ENCODE results near the gene MTRR. TPM values are rescaled to one million over a fixed set of nuclear protein-coding genes. Genes with fewer than 3 reads are reported as not detected.

The MTRR gene
- total RNA-seq, 1 experiment from 2014 or later = 46.9 TPM

DNA sequence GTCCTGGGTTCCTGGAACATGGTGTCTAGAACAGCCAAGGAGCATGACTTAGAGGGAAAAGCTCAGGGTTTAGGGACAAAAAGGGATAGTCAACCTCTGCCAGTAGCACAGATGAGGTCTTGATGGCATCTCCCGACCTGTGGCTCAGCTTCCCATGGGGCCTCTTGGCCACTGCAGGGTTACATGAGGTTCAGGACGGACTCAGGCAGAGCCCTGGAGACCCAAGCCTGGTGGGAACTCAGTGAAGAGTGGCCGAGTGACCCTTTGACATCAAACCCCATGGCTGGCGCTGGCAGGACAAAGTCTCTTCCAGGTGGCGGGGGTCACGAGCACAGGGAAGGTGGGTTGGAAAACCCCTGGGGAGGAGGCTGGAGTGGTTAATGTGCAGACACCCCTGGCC, 57.8 kb downstream of the MTRR start (continued):
- TF ChIP-seq, protein P1, sequence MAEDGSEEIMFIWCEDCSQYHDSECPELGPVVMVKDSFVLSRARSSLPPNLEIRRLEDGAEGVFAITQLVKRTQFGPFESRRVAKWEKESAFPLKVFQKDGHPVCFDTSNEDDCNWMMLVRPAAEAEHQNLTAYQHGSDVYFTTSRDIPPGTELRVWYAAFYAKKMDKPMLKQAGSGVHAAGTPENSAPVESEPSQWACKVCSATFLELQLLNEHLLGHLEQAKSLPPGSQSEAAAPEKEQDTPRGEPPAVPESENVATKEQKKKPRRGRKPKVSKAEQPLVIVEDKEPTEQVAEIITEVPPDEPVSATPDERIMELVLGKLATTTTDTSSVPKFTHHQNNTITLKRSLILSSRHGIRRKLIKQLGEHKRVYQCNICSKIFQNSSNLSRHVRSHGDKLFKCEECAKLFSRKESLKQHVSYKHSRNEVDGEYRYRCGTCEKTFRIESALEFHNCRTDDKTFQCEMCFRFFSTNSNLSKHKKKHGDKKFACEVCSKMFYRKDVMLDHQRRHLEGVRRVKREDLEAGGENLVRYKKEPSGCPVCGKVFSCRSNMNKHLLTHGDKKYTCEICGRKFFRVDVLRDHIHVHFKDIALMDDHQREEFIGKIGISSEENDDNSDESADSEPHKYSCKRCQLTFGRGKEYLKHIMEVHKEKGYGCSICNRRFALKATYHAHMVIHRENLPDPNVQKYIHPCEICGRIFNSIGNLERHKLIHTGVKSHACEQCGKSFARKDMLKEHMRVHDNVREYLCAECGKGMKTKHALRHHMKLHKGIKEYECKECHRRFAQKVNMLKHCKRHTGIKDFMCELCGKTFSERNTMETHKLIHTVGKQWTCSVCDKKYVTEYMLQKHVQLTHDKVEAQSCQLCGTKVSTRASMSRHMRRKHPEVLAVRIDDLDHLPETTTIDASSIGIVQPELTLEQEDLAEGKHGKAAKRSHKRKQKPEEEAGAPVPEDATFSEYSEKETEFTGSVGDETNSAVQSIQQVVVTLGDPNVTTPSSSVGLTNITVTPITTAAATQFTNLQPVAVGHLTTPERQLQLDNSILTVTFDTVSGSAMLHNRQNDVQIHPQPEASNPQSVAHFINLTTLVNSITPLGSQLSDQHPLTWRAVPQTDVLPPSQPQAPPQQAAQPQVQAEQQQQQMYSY (CRISPR knock-in tag; IDR thresholded peaks at IDR 0.05) = no peak
- no peak for TF ChIP-seq FOXK1 (CRISPR knock-in tag; IDR thresholded peaks at IDR 0.05)
- TF ChIP-seq ZNF416 (CRISPR knock-in tag; IDR thresholded peaks at IDR 0.05) = no peak
- TF ChIP-seq NFATC4 (CRISPR knock-in tag; IDR thresholded peaks at IDR 0.05) = no peak
- TF ChIP-seq, protein P2, sequence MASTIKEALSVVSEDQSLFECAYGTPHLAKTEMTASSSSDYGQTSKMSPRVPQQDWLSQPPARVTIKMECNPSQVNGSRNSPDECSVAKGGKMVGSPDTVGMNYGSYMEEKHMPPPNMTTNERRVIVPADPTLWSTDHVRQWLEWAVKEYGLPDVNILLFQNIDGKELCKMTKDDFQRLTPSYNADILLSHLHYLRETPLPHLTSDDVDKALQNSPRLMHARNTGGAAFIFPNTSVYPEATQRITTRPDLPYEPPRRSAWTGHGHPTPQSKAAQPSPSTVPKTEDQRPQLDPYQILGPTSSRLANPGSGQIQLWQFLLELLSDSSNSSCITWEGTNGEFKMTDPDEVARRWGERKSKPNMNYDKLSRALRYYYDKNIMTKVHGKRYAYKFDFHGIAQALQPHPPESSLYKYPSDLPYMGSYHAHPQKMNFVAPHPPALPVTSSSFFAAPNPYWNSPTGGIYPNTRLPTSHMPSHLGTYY (CRISPR knock-in tag; IDR thresholded peaks at IDR 0.05) = no peak

DNA sequence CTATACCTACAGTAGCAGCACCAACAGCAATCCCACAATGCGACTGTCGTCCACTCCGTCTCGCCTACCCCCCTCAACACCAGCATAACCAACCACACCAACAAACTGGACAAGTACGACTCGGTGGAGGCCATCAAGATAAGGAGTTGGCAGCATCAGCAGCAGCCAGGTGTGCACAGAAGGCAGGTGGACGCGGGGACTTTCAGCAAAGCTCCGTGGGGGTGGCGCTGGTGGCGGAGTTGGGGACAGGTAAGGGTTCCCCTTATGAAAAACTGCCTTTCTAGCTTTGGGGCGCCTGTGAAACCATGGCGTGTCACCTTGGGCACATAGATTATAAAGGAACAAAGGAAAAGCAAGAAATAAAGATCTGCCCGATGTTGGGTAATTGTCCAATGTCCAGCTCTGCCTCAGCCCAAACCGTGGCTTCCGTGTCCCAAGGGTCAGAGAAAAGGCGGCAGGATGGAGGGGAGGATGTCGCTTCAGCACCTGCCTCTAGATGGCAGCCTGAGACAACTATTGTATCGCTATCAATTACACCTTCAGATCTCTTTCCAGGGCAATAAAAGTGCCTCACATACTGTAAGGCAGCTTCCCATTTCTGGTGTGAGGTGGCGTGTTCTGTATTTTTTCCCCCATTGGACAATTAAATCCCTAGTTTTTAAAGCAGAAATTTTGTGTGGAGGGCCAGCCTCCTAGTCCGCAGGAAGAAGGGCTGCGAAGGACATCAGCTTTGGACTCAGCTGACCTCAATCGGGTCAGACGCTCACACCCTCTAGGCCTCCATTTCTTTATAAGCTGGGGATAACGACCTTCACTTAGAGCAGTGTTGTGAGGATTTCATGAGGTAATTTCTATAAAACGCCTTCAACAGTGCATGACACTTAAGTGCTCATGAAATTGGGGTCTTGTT, 58.8 kb downstream of the MTRR start:
- Mint-ChIP-seq H3K9me3 (peaks cover 15% of the 10 kb centered on the region), H3K4me1 (peaks cover 10% of the 10 kb centered on the region), H3K36me3 (peaks cover 9% of the 10 kb centered on the region), H3K4me3 (peak overlapping the region; percentile 18), H3K27me3 (ENCODE audit: low read depth) (peaks cover 2% of the 10 kb centered on the region), H3K27ac (no peak overlapping the region)
- ChIA-PET CTCF (interaction anchor here (0.6 to 5.1 kb wide), 46 partner anchors 10 to 1265 kb away, joined by 3 to 29 read pairs (median 4); no protein-coding TSS in a partner anchor), POLR2A (no interaction called here)
- ATAC-seq (peak; percentile 90), DNase-seq (ENCODE audit: low spot score) (peak; percentile 72)
- TF ChIP-seq, protein P3, sequence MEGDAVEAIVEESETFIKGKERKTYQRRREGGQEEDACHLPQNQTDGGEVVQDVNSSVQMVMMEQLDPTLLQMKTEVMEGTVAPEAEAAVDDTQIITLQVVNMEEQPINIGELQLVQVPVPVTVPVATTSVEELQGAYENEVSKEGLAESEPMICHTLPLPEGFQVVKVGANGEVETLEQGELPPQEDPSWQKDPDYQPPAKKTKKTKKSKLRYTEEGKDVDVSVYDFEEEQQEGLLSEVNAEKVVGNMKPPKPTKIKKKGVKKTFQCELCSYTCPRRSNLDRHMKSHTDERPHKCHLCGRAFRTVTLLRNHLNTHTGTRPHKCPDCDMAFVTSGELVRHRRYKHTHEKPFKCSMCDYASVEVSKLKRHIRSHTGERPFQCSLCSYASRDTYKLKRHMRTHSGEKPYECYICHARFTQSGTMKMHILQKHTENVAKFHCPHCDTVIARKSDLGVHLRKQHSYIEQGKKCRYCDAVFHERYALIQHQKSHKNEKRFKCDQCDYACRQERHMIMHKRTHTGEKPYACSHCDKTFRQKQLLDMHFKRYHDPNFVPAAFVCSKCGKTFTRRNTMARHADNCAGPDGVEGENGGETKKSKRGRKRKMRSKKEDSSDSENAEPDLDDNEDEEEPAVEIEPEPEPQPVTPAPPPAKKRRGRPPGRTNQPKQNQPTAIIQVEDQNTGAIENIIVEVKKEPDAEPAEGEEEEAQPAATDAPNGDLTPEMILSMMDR (IDR thresholded peaks at IDR 0.05) = peak; percentile 74
- no peak for TF ChIP-seq GTF2I (CRISPR knock-in tag; conservative IDR thresholded peaks at IDR 0.05)

DNA sequence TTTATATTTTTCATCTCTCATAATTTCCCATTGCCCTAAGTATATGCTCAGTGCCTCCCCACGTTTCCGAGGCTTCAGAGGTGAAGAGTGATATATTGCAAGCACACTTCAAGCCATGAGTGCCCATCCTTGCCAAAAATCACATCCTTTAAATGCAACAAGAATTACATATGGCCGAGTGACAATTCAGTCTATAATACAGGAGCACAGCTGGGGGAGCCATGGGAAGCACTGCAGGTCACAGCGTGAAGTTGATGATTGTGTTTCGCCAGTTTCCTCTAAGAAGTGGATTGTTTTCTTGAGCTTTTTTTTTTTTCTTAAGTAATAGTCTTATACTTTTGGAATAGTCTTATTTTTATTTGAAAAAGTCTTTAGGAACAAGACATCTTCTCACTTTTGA, 61.1 kb downstream of the MTRR start:
- CTCF ChIA-PET = interaction anchor here (0.5 to 5.1 kb wide), 7 partner anchors 8 to 935 kb away, joined by 3 to 29 read pairs (median 4); no protein-coding TSS in a partner anchor

More for the DNA sequence above, 61.1 kb downstream of the MTRR start:
- POLR2A ChIA-PET = no interaction called here
- no peak for TF ChIP-seq HMGA2 (CRISPR knock-in tag; IDR thresholded peaks at IDR 0.05)
- TF ChIP-seq, protein P4, sequence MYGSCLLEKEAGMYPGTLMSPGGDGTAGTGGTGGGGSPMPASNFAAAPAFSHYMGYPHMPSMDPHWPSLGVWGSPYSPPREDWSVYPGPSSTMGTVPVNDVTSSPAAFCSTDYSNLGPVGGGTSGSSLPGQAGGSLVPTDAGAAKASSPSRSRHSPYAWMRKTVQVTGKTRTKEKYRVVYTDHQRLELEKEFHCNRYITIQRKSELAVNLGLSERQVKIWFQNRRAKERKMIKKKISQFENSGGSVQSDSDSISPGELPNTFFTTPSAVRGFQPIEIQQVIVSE (CRISPR knock-in tag; IDR thresholded peaks at IDR 0.05; ENCODE audit: borderline replicate concordance) = no peak
- TF ChIP-seq, protein P5, sequence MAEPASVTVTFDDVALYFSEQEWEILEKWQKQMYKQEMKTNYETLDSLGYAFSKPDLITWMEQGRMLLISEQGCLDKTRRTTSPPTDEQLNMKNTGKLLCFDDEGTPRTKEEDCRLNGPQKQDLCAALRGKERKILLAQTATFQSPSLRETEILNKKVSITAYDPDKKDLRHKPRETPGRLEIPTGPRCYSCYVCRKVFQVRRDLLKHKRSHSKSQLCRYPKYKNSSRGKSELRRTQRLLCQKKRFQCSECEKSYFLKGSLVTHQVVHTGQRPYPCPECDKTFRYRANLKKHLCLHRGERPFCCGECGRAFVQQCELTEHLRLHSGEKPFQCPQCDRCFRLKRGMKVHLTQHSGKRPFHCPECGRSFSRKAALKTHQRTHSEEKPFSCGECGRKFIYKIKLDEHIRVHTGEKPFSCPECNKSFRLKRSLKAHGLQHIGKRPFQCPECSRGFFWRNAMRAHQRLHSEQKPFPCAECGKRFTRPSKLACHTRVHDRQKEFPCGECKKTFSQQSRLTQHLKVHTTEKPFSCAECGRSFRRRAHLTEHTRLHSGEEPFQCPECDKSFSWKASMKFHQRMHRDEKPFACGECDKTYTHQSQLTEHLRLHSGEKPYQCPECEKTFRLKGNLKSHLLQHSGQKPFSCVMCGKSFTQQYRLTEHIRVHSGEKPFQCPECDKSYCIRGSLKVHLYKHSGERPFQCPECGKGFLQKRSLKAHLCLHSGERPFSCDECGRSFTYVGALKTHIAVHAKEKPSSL (CRISPR knock-in tag; conservative IDR thresholded peaks at IDR 0.05) = no peak
- no peak for TF ChIP-seq ZNF416 (CRISPR knock-in tag; IDR thresholded peaks at IDR 0.05)
- Mint-ChIP-seq H3K4me1 (peaks cover 10% of the 10 kb centered on the region), H3K27me3 (ENCODE audit: low read depth) (peaks cover 2% of the 10 kb centered on the region), H3K9me3 (peaks cover 15% of the 10 kb centered on the region), H3K27ac (no peak overlapping the region), H3K36me3 (peaks cover 9% of the 10 kb centered on the region), H3K4me3 (no peak overlapping the region)
- ATAC-seq (no peak), DNase-seq (ENCODE audit: low spot score) (no peak)

Measured in WTC11 (cell line).